ENCODE measurements around the gene RER1. TPM values are rescaled to one million over a fixed set of nuclear protein-coding genes. Genes with fewer than 3 reads are reported as not detected.

Gene RER1
- total RNA-seq, 1 experiment from 2014 or later, result 79.8 TPM

DNA sequence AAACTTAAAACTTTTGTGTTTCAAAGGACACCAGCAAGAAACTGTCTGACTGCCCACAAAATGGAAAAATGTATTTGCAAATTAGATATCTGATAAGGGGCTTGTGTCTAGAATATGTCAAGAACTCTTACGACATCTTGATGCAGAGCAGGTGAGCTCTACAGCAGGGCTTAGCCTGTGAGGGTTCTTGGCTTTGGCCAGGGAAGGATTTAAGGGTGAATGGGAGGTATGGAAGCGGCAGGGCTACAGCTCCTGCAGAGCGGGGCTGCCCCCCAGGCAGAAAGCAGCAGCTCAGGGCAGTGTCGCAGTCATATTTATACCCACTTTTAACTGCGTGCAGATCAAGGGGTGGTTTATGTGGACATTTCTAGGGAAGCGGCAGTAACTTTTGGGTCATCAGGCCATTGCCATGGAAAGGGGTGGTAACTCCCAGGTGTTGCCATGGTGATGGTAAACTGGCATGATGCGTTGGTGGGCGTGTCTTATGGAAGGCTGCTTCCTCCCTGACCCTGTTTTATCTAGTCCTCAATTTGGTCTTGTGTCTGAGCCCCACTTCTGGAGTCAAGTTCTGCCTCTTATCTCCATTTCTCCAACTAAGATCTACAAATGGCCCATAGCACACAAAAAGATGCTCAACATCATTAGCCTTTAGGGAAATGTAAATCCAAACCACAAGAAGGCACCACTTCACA lies 23.4 kb upstream of the RER1 start:
- no peaks in the 10 kb centered on the region; the same call in 1 of the 2 replicates for H3K27me3 Mint-ChIP-seq (ENCODE audit: low read depth)
- TF ChIP-seq, protein P1, sequence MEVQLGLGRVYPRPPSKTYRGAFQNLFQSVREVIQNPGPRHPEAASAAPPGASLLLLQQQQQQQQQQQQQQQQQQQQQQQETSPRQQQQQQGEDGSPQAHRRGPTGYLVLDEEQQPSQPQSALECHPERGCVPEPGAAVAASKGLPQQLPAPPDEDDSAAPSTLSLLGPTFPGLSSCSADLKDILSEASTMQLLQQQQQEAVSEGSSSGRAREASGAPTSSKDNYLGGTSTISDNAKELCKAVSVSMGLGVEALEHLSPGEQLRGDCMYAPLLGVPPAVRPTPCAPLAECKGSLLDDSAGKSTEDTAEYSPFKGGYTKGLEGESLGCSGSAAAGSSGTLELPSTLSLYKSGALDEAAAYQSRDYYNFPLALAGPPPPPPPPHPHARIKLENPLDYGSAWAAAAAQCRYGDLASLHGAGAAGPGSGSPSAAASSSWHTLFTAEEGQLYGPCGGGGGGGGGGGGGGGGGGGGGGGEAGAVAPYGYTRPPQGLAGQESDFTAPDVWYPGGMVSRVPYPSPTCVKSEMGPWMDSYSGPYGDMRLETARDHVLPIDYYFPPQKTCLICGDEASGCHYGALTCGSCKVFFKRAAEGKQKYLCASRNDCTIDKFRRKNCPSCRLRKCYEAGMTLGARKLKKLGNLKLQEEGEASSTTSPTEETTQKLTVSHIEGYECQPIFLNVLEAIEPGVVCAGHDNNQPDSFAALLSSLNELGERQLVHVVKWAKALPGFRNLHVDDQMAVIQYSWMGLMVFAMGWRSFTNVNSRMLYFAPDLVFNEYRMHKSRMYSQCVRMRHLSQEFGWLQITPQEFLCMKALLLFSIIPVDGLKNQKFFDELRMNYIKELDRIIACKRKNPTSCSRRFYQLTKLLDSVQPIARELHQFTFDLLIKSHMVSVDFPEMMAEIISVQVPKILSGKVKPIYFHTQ (CRISPR knock-in tag; IDR thresholded peaks at IDR 0.05), result no peak
- TF ChIP-seq, protein P2, sequence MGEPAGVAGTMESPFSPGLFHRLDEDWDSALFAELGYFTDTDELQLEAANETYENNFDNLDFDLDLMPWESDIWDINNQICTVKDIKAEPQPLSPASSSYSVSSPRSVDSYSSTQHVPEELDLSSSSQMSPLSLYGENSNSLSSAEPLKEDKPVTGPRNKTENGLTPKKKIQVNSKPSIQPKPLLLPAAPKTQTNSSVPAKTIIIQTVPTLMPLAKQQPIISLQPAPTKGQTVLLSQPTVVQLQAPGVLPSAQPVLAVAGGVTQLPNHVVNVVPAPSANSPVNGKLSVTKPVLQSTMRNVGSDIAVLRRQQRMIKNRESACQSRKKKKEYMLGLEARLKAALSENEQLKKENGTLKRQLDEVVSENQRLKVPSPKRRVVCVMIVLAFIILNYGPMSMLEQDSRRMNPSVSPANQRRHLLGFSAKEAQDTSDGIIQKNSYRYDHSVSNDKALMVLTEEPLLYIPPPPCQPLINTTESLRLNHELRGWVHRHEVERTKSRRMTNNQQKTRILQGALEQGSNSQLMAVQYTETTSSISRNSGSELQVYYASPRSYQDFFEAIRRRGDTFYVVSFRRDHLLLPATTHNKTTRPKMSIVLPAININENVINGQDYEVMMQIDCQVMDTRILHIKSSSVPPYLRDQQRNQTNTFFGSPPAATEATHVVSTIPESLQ (CRISPR knock-in tag; IDR thresholded peaks at IDR 0.05), result no peak
- TF ChIP-seq, protein P3, sequence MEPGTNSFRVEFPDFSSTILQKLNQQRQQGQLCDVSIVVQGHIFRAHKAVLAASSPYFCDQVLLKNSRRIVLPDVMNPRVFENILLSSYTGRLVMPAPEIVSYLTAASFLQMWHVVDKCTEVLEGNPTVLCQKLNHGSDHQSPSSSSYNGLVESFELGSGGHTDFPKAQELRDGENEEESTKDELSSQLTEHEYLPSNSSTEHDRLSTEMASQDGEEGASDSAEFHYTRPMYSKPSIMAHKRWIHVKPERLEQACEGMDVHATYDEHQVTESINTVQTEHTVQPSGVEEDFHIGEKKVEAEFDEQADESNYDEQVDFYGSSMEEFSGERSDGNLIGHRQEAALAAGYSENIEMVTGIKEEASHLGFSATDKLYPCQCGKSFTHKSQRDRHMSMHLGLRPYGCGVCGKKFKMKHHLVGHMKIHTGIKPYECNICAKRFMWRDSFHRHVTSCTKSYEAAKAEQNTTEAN (CRISPR knock-in tag; IDR thresholded peaks at IDR 0.05), result no peak
- TF ChIP-seq ZNF423 (CRISPR knock-in tag; IDR thresholded peaks at IDR 0.05), result no peak
- TF ChIP-seq HMGXB4 (CRISPR knock-in tag; IDR thresholded peaks at IDR 0.05), result no peak
- TF ChIP-seq, protein P4, sequence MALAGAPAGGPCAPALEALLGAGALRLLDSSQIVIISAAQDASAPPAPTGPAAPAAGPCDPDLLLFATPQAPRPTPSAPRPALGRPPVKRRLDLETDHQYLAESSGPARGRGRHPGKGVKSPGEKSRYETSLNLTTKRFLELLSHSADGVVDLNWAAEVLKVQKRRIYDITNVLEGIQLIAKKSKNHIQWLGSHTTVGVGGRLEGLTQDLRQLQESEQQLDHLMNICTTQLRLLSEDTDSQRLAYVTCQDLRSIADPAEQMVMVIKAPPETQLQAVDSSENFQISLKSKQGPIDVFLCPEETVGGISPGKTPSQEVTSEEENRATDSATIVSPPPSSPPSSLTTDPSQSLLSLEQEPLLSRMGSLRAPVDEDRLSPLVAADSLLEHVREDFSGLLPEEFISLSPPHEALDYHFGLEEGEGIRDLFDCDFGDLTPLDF (CRISPR knock-in tag; IDR thresholded peaks at IDR 0.05), result no peak
- TF ChIP-seq EMX1 (CRISPR knock-in tag; IDR thresholded peaks at IDR 0.05), result no peak
- TF ChIP-seq FOXP4 (CRISPR knock-in tag; IDR thresholded peaks at IDR 0.05), result no peak
- TF ChIP-seq ZNF121 (CRISPR knock-in tag; IDR thresholded peaks at IDR 0.05), result no peak
- no peak for TF ChIP-seq JAZF1 (CRISPR knock-in tag; IDR thresholded peaks at IDR 0.05)
- no peak for TF ChIP-seq TP53 (CRISPR knock-in tag; IDR thresholded peaks at IDR 0.05)
- POLR2A ChIA-PET, result interaction anchor here (0.7 kb wide), 1 partner anchor 169 kb away, joined by 3 read pairs; no protein-coding TSS in a partner anchor
- H3K4me1 Mint-ChIP-seq, result no peaks in the 10 kb centered on the region
- peaks cover 19% of the 10 kb centered on the region for H3K9me3 Mint-ChIP-seq
- no peak overlapping the region for H3K27ac Mint-ChIP-seq
- ATAC-seq (no peak), DNase-seq (ENCODE audit: low spot score) (peak; percentile 20)
- H3K36me3 Mint-ChIP-seq, result peaks cover 16% of the 10 kb centered on the region
- H3K4me3 Mint-ChIP-seq, result no peak overlapping the region
- CTCF ChIA-PET, result no interaction called here

Measured in WTC11 (cell line).